Activated CD8-positive, alpha-beta memory T cell treated with anti-CD3 and anti-CD28 coated beads, Interleukin-2, amount 50 U/mL, for 4 hours (primary cell): ENCODE measurements around the gene CCR2.

Experiments
- DNase-seq: peaks from one replicate; pipeline ENCODE4 v3.0.0-alpha.2; 2020

Gene CCR2

DNA sequence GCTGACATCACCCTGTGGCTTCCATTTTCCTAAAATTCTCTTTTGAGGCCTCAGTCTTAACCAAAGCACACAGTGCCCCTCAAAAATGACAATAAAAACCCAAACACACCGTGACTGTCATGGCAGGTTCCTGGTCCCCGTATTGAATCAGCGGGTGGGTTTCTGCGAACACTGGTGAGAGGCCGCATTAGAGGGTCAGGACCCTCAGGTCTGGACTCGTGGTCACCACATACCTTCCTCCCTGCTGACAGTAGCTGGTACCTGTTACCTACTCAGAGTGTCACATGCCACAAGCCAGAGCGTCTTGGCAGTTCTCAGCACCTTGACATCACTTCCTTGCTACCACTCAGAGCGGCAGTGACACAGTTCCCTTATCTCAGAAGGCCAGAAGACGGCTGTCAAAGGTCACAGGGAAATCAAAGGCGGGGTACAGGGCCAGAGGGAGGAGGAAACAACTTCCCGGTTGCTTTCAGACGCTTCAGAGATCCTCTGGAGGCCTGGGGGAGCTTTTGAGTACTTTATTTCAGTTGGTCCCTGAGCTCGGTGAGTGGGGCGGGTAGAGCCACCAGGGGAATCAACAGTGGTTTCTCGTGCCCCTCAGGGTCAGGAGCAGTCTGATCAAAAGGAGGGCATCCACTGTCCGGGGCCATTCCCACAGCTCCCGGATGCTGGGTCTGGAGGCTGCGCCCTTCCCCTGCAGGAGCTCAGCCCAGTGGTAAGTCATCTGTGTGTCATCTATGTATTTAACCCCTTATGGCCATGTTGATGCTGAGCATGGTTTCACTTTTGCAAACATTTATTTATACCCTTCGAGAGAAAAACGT, 53.1 kb downstream of the CCR2 start, which contains the start of the genes CCR5AS and CCRL2:
TSS of gene CCR5AS (minus strand) at position 279 of the 824 bp plus-strand sequence.
TSS of gene CCRL2 (plus strand) at position 472 of the 824 bp plus-strand sequence. CDS start 821 bp downstream, outside the sequence.
- peak; percentile 46 for DNase-seq

DNA sequence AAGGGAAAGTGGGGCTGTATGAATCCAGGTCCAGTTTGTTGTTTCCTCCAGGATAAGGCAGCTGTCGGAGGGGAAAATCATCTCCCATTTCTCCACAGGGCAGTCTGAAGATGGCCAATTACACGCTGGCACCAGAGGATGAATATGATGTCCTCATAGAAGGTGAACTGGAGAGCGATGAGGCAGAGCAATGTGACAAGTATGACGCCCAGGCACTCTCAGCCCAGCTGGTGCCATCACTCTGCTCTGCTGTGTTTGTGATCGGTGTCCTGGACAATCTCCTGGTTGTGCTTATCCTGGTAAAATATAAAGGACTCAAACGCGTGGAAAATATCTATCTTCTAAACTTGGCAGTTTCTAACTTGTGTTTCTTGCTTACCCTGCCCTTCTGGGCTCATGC, 54.1 kb downstream of the CCR2 start:
- no peak for DNase-seq

DNA sequence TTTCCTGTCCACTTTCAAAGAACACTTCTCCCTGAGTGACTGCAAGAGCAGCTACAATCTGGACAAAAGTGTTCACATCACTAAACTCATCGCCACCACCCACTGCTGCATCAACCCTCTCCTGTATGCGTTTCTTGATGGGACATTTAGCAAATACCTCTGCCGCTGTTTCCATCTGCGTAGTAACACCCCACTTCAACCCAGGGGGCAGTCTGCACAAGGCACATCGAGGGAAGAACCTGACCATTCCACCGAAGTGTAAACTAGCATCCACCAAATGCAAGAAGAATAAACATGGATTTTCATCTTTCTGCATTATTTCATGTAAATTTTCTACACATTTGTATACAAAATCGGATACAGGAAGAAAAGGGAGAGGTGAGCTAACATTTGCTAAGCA, 54.9 kb downstream of the CCR2 start:
- DNase-seq = no peak

DNA sequence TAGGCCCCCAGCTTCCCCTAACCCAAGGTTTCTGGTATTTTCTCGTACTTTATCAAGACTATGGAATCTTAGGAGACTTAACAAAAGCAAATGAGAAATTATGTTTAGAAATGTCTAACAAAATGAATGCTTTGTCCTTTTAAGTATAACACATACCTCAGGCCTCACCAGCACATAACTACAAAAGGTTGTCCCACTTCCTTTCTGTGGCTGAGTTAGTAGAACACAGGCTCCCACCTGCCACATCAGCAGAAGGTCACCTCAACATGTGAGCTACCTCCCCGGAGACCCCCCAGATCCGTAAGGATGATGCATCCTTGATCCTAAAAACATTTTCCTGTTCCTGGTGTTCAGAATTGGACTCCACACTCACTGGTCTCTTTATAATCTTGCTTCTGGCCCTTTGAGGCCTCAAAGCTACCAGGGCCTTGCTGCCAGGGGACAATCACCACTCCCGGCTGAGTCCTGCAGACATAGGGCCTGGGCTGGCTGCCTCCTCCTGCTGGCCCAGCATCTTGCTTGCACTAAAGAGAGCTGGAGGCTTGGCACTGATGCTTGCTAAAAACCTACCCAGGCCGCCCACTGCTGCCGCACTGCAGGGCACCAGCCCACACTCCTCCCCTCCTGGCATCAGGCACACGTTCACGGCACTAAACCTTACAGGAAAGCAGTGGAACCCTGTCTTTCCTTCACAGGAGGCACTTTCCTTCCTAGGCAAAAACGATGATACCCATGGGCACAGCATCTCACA, 56.0 kb downstream of the CCR2 start:
- no peak for DNase-seq
